Right lobe of liver (tissue), 4 donors: ENCODE data around the gene GET3.

ENCODE experiments used
- CTCF ChIP-seq, 4 donors: fragments of 200-600 bp in 3 of 4; fragments of 450-650 bp in 1 of 4; IDR thresholded peaks; one replicate each; pipeline versions ENCODE4 v1.5.1 to v1.8.0; 2016 to 2022; ENCODE audit warnings: antibody characterized with exemption in 4 of 4, mild to moderate bottlenecking in 2 of 4
- POLR2A ChIP-seq: fragments of 450-650 bp; IDR thresholded peaks from one replicate; pipeline ENCODE4 v1.6.1; 2017; ENCODE audit warnings: antibody characterized with exemption, mild to moderate bottlenecking
- donor health status: DM: no; HTN: no; CAD: no.
- donor health status: DM: no; HTN: no; CAD: no.
- donor health status: DM: no; HTN: yes; CAD: no.

GRCh38 chr19:12794196-12794941, 57.1 kb downstream of the GET3 start:
- TF ChIP-seq POLR2A (no peak), CTCF (IDR thresholded peaks at IDR 0.05) (no peak)
